DMS153 treated with DMSO at 0.1 percent for 48 hours (cell line): ENCODE results near the gene NR0B2.
"Not testable (repeated sequence)": the region's sequence is repeated elsewhere in the genome, so short reads cannot be mapped to it uniquely, and the experiment has no call there.

Source experiments
- DNase-seq: peaks from one replicate; lab custom pipeline; 2025; ENCODE audit not compliant: unreplicated experiment; lab: John Stamatoyannopoulos, UW

Gene NR0B2

DNA sequence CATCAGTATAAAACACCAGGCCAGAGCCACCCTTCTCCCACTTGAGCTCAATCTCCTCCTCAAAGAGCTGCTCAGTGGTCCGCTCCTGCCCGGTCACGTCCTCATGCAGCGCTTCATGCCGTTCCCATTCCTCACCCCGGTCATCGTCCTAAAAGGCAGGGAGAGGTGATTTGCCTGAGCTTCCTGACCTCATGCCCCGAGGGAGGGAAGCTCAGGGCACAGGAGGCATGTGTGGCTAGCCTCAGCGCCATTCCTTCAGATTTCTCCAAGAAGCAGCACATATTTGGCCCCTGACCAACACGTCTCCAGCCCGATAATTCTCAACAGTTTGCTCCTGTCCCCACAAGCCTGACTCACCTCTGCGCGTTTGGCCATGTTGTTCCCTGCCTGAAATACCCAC lies 19.5 kb downstream of the NR0B2 start:
- DNase-seq, result no peak

DNA sequence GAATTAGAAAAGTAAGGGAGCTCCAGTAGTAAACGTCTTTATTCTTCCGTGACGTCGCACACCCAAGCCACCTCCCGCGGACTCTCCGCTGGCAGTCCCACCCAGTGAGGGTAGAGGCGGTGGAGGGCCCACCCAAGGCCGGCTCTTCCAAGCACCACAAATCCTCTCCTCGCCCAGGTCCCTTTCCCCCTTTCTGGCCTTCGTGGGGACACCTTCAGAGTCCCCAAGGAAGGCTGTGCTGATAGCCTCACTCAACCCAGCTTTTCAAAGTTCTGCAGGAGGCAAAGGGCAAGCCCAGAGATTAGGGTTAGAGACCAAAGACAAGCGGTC lies 23.3 kb downstream of the NR0B2 start:
- DNase-seq, result no peak

DNA sequence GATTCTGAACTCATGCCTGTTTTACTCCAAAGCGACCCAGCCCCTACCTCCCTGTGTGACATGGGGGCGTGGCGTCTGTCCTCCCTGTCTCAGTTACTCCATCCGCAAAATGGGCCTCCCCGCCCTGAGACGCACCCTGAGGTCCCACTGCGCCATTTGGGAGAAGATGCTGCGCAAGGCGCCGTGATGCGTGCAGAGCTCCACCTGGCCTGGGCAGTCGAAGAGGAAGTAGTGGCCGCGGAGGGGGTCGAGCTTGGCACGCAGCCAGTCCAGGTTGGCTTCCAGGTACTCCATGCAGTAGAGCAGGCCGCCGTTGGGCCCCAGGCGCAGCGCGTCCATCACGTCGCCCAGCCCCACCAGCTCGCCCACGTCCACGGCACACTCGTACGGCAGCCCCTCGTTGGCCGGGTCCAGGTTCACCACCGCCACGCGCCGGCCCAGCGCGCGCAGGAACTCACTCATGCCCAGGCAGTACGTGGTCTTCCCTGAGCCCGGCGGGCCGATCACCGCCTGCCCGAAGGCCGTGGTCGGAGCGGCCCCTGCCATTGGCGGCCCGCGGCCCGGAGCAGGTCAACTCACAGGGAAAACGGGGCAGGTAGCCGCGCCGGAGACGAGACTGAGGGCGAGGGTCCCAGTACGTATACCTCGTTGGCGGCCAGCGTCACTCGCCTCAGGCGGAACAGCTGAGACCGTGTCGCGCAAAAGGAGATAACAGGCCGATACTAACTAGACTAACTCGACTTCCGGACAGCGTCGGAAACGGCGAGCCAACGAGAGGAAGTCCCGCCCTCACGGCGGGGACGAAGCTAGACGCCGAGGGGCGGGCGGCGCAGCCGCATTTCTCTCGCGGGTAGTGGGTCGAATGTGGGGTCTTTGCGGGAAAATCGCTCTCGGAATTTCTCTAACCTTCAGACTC lies 24.0 kb downstream of the NR0B2 start, which contains the start of gene GPN2:
Gene GPN2 (minus strand): TSS at position 733 of the 916 bp plus-strand sequence. CDS start 187 bp downstream, at position 546.
- peak; percentile 78 for DNase-seq

DNA sequence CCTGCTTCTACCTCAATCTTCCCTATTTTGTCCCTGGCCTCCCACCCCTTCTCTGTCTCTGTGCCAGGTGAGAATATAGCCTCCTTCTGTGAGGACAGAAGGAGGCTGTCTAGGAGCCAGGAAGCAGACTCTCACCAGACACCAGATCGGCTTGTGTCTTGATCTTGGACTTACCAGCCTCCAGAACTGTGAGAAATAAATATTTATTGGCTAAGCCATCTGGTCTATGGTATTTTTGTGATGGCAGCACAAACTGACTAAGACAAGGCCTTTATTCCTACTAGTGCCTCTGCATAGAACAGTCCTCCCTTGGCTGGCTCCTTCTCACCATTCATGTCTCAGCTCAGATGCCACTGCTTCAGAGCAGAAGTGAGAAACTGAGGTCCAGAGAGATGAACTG lies 25.5 kb downstream of the NR0B2 start:
- no peak for DNase-seq

DNA sequence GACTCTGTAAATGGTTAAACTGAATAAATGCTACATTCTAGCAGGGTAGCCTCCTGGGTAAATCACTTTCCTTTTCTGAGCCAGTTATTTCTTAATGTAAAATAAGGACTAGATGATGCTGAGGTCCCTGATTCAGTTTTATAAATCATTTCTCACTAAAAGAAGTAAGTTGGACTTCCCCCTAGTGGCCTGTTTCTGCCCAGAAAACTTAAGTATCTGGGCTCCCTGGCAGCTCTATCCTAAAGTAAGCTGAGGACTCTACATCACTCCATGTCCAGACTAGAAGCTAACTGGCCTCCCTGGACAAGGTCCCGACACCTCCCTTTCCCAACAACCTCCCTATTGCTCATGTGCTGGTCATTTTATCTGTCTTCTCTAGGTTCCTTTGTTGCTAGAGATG lies 26.6 kb downstream of the NR0B2 start:
- no peak for DNase-seq

- DNase-seq, result no peak
Measured at GRCh38 chr1:26882696-26883463, 30.9 kb downstream of the NR0B2 start.

DNA sequence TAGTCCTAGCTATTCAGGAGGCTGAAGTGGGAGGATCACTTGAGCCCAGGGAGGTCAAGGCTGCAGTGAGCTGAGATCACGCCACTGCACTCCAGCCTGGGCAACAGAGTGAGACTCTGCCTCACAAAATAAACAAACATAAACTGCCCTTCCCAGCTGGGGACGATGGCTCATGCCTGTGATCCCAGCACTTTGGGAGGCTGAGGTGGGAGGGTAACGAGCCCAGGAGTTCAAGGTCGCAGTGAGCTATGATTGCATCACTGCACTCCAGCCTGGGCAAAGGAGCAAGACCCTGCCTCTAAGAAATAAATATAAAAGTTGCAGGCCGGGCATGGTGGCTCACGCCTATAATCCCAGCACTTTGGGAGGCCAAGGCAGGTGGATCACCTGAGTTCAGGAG lies 32.2 kb downstream of the NR0B2 start:
- DNase-seq, result not testable (repeated sequence)

DNA sequence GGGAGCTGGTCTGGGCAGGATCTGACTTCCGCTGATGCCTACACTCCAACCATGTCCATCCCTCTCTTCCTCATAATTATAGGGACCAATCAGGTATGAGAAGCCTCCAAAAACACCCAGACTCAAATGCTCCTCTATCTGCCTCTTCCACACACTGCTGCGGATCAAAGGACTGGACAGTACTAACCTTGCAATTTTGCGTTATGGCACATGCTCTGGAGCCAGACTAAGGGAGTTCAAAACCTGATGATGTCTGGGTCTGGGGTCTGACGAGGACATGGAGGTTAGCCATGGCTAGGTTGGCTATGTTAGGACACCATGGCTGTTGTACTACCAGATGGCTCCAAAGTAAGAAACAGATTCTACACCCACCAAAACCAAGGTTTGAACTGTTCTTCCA lies 34.0 kb downstream of the NR0B2 start:
- no peak for DNase-seq

DNA sequence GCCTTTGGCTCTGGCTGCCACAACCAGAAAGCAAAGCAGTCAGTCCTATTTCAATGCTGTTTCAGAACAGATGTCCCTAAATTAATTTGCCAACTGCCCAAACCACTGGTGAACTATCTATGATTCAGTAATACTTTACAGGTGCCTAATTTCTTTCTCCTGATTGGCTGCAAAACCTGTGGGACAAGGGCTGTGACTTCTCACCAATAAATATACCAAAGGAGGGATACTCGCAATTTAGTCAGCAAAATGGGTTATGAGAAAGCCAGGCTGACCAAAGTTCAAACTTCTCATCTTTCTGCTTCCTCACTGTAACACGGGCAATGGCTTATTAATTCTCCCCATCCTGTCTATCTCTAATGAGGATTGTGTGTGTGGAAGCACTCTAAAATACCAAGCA lies 36.4 kb downstream of the NR0B2 start:
- DNase-seq, result no peak

DNA sequence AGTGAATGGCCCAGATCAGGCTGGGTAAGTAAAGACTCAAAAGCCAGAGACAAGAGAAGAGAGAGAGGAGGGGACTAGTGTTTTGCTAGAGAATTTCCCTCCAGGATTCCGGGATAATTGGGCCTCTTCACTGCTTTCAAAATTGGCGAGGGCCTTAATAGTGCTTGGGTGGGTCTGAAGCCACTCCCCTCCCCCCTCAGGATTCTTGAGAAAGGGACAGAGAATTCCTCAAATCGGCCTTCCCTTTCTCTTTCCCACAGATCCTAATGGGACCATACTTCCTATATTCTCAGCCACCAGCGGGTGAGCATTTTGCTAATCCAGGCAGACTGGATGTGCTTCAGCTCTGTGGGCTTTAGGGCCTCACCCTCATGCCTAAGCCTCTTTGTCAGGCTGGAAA lies 38.9 kb downstream of the NR0B2 start:
- DNase-seq, result no peak

DNA sequence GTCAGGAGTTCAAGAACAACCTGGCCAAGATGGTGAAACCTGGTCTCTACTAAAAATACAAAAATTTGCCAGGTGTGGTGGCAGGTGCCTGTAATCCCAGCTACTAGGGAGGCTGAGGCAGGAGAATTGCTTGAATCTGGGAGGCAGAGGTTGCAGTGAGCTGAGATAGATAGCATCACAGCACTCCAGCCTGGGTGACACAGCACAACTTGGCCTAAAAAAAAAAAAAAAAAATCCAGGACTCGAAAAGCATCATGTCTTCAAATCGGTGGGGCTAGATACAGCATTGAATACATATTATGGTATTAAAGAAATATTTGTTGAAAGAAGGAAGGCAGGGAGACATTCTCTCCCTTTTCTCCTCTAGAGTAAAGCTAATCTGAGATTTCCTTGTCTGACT lies 40.7 kb downstream of the NR0B2 start:
- not testable (repeated sequence) for DNase-seq

- peak; percentile 100 for DNase-seq
Measured at GRCh38 chr1:26864610-26865480, 48.9 kb downstream of the NR0B2 start.

- no peak for DNase-seq
Measured at GRCh38 chr1:26863685-26864077, 50.1 kb downstream of the NR0B2 start.

DNA sequence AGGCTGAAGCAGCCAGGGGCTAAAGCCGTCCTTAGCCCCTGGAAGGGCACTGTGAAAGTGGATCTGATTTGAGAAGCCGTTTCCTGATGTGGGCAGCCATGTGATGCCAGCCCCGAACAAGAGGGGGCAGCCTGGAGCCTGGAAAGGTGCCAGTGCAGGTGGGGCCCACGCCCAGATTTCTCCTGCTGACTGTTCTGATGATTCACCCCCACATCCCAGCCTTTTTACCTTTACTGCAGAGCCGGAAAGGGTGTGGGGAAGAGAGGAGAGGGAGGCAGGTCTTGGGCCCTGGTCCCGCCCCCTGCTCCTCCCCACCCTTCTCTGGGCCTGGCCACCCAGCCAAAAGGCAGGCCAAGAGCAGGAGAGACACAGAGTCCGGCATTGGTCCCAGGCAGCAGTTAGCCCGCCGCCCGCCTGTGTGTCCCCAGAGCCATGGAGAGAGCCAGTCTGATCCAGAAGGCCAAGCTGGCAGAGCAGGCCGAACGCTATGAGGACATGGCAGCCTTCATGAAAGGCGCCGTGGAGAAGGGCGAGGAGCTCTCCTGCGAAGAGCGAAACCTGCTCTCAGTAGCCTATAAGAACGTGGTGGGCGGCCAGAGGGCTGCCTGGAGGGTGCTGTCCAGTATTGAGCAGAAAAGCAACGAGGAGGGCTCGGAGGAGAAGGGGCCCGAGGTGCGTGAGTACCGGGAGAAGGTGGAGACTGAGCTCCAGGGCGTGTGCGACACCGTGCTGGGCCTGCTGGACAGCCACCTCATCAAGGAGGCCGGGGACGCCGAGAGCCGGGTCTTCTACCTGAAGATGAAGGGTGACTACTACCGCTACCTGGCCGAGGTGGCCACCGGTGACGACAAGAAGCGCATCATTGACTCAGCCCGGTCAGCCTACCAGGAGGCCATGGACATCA lies 50.7 kb downstream of the NR0B2 start, which contains the start of gene SFN:
Gene SFN (plus strand): TSS at position 369 of the 904 bp plus-strand sequence. CDS start 64 bp downstream, at position 433.
- peak; percentile 99 for DNase-seq

- peak; percentile 8 for DNase-seq
Measured at GRCh38 chr1:26861889-26862378, 51.8 kb downstream of the NR0B2 start.
